Measurements from ENCODE around the gene MEA1.
"Not testable (repeated sequence)": the region's sequence is repeated elsewhere in the genome, so short reads cannot be mapped to it uniquely, and the experiment has no call there.

The MEA1 gene

DNA sequence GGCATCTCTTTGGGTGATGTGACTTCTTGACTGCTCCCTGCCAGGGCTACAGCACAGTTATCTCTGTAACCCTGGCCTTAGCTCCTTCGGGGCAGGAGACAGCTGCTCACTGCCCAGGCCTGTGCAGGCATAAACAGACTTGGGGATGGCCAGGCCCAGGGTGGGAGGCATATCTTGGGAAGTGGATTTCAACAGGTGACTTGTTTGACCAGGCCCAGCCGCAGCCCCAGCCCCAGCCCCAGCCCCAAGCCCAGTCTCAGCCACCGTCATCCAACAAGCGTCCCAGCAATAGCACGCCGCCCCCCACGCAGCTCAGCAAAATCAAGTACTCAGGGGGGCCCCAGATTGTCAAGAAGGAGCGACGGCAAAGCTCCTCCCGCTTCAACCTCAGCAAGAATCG, 7.5 kb downstream of the MEA1 start:
- no peak for DNase-seq

DNA sequence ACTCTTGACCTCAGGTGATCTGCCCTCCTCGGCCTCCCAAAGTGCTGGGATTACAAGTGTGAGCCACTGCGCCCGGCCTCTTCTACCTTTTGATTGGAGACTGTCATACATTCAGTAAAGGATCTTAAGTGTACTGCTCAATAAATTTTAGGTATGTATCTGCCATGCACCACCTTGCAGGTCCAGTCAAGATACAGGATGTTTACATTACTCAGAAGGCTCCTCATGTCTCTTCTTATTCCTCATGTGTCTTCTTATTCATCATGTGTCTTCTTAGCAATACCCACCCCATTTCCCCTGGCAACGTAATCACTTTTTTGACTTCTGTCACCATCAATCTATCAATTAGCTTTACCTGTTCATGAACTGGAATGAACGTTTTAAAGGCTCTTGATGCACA, 7.9 kb downstream of the MEA1 start:
- DNase-seq = no peak

DNA sequence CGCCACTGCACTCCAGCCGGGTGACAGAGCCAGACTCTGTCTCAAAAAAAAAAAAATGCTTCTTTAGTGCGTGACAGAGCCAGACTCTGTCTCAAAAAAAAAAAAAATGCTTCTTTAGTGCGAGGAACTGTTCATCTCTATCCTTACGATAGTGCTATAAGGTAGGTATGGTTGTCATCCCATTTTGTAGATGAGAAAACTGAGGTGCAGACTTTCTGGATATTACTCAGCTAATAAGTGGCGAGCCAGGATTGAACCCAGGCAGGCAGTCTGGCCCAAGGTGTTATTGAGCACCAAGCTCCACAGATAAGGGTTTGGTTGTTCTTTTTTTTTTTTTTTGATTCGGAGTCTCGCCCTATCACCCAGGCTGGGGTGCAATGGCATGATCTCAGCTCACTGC, 11.9 kb downstream of the MEA1 start:
- no peak for DNase-seq

DNA sequence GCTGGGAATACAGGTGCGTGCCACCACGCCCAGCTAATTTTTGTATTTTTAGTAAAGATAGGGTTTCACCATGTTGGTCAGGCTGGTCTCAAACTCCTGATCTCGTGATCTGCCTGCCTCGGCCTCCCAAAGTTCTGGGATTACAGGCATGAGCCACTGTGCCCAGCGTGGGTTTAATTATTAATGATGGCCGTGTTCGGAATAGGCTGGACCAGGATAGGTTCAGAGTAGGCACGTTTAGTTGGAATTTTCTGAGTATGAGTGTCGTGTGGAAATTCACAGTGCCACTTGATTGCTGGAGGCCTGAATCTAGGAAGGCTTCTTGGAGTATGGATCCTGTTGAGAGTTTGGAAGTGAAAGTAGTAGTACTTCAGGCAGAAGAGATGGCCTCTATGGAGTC, 15.5 kb downstream of the MEA1 start:
- not testable (repeated sequence) for DNase-seq

DNA sequence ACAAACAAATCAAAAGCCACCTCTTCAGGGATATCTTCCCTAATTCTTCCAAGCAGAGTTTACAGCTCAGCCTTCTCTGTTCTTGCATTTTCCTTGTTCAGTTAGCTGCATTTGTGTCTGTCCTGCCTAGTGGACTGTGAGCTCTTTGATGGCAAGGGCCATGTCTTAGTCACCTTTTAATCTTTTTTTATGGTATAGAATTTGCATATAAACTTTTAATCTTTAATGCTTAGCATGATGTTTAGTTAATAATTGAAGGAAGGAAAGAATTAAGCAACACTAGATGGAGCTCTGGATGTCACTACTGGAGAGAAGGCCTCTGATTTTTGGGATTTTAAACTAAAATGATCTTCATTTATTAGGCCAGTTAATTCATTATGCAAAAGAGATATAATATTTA, 17.2 kb downstream of the MEA1 start:
- DNase-seq = no peak

DNA sequence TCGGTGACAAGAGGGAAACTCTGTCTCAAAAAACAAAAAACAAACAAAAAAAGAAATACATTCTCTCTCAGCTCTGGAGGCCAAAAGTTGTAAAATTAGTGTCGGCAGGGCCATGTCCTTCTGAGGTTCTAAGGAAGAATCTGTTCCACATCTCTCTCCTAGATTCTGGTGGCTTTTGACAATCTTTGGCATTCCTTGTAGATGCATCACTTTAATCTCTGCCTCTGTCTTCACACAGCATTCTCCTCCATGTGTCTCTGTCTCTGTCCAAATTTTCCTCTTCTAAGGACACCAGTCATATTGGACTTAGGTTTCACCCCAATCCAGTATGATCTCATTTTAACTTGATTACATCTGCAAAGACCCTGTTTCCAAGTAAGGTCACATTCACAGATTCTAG, 20.3 kb downstream of the MEA1 start:
- no peak for DNase-seq

DNA sequence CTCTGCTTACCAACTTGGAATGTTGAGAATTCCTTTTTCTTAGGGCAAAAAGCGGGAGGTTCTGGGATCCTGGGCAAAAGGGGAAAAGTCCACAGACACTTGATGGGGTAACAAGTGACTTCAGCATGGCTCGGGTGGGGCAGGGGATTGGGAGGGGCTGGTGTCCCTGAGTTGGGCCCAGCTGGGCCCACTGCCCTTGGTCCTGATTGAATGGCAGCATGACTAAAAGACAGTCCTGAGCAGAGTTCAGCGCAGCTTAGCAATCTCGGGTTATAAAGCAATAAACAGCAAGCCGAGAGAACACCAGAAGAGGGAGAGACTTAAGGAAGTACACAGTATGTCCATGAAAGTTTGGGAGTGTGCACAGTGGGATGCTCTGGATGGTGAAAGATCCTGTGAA, 23.8 kb downstream of the MEA1 start:
- no peak for DNase-seq

DNA sequence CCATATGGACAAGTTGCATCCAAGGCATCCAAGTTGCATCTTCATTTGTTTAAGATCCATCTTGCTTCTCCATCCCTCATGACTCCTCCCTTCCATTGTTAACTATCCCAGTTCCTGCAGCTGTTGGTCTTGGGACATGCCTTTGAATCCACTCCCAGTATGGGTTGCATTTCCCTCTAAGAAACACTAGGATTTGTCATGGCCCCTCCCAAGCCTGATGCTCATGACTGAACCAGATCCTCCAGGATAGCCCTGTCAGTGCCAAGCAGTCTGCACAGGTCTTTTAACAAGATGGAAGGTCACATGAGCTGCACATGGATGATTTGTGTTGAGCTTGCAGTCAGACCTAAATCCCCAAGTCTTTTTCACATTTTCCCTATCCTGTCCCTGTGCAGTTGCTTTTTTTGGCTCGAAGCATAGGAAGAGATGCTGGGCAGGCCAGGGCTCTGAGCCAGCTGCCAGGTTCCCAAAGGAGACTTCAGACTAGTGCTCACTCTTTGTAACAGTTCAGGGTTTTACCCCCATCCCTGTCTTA, 25.2 kb downstream of the MEA1 start:
- no peak for DNase-seq

DNA sequence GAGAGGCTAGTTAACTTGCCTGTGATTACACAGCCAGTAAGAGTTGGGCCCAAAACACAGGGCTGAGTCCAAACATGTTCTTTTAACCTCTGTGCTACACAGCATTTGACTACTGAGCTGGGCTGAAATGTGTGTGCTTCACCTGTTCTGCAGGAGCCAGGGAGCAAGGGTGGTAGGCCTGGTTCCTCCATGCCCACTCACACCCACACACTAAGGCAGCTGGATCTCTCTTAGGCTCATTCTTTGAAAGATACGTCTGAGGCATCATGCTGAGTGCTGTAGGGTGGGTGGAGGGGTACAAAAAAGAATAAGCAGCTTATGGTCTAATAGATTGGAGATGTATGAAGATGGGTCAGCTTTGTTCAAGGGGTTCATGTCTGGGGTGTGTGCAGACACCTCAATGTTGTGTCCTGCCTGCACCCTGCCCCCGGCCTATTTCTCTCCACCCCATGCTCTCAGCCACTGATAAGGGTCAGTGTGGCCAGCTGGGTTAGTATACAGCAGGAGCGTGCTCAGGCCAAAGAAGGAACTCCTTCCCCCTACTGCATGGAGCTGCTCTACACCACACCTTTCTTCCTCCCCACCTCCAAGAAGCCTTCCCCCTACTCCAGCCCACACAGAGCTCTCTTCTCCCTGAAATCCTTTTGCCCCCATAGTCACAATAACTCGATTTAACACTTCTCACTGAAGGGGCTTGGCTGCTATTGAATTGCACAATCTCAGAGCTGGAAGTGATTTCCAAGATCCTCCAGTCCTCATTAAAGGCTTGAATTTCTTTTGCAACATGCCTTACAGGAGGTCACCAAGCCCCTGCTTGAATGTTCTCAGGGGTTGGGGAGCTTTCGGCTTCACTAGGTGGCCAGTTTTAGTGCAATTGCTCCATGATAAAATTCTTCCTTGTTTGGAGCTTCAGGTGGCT, 26.0 kb downstream of the MEA1 start:
- no peak for DNase-seq

DNA sequence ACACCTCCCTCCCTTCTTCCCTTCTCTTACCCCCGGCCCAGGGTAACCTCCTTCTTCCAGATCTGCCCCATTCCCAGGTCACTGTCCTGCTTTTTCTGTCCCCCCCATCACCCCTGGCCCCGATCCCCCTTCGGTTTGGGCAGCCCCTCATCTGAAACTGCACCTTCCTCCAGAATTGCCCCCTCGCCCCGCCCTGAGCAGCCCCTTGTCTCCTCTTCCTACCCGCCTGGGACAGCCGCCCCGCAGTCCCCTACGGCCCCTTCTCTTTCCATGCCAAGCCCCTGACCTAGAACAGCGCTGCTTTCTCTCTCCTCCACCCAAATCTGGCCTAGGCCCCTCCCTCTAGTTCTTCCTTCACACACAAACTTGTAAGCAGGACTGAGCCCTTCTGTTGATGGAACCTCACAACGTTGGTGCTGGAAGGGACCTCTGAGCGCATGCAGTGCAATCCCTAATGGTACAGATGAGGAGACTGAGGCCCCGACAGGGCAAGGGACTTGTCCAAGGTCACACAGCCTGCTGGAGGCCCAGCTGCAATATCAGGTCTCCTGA, 28.7 kb downstream of the MEA1 start:
- DNase-seq = no peak

DNA sequence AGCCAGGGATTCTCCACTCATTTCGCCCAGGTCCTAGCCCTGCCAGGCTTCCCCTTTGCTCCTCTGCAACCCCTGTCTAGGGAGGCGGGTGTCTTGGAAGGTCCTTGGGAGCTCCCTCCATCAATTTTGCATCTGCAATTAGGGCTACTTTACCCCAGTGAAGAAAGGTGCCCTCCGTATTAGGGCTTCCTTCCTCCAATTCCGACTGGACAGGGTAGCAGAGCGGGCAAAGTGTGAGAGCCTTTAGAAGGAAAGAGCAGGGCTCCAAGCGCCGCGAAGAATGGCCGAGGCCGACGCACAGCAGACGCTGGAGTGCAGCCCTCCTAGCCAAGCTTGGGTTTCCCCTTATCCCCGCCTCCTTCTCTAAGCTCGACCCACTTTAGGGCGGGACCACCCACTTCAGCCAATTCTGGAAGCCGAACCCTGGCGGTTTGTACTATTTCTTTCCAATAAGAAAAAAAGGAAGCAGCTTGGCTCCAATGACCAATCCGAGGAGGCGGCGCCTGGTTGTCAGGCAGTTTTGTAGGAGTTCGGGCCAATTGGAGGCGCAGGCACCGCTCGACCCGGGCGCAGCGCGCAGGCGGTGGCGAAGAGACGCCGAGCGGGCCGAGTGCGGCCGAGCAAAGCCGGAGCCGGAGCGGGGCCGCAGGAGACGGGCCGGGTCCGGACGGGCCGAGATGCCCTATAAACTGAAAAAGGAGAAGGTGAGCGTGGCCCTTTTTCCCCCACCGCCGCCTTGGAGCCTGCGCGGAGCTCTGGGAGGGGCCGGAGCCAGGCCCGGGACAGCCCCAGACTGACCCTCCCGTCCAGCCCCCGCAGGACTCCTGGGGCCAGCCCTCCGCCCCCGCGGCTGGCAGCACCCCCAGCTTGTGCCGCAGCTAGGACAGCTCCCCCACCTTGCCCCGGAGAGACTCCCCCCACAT, 29.5 kb downstream of the MEA1 start, which contains the start of gene PPP2R5D:
TSS of gene PPP2R5D (plus strand) at position 570 of the 923 bp plus-strand sequence. CDS start at position 678, 108 bp downstream.
- peak; percentile 98 for DNase-seq

DNA sequence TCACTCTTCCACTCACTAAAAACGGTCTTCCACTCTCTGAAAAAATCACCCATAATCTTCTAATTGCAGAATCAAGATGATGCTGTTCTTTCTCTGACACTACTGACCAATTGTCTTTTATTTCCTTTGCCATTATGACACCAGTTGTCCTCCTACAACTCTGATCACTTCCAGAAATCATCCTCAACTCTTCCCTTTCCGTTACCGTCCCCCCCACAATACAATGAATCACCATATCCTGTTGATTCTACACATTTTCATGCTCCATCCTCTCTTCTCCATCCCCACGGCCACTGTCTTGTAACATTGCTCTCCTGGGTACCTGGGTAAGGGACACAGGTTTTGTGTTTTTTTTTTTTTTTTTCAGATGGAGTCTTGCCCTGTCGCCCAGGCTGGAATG, 31.9 kb downstream of the MEA1 start:
- no peak for DNase-seq

DNA sequence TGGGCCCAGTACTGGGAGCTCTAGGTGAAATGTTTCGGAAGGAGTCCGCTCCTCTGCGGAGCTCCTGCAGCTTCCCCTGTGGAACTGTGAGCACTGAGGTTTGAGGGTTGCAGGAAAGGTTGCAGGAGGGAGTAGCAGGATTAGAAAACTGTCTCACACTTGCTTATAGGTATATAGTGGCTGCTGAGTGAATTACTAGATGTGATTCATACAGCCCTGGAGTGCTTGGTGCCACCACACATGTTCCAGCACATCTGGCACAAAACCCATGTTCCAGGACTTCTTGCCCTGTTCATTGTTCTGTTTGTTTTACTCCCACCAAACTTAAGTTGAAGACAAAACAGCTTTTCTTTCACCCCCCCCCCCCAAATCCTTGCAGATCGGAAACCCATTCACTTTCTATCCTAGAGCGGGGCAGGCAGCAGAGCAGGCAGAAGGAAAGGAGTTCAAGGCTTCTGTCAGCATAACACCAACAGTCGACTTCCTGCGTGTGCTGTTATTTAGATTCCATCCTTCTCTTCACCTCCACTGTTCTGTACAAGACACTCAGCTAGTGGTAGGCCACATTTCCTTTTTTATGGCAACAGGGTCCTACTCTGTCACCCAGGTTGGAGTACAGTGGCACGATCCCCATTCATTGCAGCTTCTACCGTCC, 34.1 kb downstream of the MEA1 start:
- DNase-seq = peak; percentile 19

DNA sequence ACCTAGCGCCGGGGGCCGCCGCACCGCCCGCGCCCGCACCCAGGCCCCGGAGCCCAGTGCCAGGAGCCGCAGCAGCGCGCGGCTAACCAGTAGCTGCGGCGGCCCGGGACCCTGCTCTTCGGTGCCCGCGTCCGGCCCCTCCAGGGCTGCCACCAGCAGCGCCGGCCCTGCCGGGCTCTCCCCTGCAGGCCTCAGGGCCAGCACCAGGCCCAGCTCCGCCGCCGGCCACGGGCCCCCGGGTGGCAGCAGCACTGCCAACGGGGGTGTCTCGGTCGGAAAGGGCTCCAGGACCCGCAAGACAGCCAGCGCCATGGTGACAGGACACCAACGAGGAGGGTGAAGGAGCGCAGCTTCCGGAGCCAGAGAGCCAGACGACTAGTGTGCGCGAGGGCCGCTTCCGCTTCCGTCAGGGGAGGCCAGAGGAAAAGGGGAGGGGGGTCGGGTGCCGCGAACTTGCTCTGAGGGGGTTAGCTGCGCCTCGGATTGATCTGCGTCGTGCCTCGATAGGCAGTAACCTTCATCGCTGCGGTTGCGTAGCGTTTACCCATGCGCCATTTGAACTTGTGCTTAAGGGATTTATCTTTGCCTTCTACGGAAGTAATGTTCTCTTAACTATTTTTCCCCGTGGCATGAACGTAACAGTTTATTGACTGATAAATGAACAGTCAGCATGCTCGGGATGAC, 34.8 kb downstream of the MEA1 start, which contains the start of gene PEX6:
TSS of gene PEX6 (minus strand) at position 343 of the 684 bp plus-strand sequence. CDS start at position 312, 31 bp downstream.
- DNase-seq = peak; percentile 90

DNA sequence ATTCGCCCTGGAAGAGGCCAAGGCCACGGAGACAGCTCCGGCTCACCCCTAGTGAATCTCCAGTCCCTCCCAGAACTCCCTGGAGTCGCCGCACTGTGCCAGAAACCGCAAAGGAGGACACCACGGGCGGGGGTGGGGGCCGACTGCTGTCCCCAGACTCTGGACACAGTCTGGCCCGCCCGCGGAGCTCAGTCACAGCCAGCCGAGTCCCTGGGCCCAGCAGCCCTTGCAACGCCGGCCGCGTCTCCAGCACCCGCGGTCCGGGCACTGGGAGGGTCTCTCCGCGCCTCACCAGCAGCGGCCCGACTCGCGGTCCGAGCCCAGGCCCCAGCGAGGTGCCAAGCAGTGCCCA, 35.3 kb downstream of the MEA1 start:
- DNase-seq = no peak

DNA sequence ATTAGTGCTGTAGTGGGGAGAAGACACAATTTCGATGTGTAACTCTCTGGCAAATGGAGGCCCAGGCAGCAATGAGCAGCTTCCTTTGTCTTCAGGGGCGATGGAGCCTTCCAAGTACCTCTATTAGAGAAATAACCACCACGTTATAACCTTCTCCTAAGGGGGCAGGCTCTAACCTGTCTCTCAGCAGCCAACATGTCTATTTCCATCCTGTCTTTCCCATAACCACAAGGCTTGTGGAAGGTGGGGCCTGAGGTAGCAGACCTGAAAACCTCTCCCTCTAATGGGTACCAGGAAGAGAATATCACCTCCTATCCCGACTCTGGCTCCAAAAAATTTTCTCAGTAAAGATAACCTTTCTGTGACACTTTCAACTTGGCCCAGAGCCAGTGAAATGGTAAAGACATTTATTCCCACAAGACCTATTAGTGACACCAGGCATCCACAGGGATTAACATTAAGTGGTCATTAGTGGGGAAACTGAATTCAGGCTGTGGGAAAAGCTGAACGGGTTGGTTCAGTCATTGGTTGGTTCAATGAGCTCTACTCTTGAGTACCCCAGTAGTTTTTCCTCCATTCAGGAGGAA, 38.7 kb downstream of the MEA1 start:
- DNase-seq = no peak

DNA sequence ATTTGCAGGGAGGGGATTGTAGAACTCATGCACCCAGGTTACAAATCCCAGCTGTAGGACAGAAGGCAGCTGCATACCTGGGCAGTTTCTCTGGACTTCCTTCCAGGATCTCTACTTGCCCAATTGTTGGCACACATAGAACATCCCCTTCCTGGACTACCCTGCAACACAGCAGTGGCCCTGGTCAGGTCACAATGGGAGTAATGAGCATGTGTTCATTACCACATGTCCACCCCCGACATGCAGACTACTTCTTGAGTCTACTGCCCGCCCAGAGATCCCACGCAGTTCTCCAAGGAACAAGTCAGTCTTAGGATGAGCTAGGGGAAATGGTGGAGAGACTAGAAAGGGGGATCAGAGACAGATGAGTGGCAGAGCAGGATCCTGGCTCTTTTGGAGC, 39.8 kb downstream of the MEA1 start:
- DNase-seq = no peak

DNA sequence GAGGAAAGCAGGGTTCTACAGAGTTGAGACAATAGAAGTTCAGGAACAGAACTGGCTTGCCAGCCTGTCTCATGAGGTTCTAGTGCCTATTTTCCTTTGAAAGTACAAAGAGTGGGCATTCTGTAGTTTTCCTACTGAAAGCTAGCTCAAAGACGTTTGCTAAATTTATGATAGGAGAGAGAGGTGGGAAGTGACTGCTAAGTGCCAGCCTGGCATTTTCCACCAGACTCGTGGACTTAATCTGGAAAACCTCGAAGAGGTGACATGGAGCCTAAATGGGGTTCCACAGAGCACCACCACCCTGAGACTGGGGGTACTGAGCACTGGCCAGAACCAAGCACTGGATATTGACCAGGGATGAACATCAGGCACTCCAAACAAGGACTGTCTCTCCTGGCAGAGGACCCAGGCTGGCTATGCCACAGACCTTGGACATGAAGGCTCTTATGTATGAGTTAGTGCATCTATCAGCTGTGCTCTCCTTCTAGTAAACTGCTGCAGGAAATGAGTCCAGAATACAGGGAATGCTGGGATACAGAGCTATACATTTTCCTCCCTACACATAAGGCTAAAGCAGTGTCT, 41.9 kb downstream of the MEA1 start:
- no peak for DNase-seq

DNA sequence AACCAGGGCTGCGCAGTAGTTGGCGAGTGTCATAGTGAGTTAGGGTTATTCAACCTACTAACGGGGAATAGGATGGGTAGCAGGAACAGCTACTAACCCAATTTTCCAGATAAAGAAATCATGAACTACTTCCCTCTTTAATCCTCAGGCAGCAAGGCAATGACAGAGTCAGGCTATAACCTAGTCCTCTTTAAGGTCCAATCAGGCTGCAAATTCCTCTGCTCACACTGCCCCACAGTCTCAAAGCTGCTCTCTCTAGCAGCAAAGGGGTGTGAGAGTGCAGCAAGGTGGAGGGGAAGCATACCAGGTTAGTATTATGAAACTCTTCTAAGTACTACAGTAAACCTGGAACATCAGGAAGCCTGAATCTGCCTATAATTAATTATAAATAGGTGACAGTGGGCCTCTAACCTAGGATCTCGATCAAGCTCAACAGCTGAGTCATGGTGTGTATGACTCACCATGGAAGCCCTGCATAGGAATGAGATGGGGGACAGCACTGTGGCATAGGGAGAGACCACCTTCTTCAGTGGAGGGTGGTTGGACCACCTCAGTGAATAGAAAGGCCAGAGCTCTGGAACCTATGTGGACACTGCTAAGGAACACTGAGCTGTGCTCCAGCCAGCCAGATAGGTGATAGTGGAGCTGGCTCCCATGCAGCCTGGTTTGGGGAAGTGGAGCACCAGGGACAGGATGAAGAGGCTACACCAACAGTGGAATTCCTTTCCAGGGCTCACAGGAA, 42.7 kb downstream of the MEA1 start:
- DNase-seq = no peak

DNA sequence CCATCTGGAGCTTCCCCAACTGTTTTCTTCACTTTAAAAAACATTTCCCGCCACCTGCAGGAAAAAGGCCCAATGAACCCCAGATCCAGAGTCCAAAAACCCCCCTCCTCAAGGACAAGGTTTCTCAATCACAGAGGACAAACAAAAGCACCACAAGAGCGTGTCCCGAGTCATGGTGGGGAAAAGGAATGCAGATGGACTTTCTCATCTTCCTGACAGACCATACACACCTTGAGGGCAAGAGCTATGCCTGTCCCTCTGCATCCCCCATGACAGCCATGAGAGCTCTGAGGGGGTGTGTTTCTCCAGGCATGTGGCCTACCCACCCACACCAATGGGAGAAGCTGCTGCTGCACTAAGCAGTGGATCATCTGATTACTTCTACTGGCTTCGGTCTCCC, 43.8 kb downstream of the MEA1 start:
- no peak for DNase-seq

All from COR-L47 (cell line).